Right lobe of liver (tissue), 4 donors: ENCODE measurements around the gene ATCAY.

Experiments
- CTCF ChIP-seq, 4 donors: fragments of 200-600 bp in 3 of 4; fragments of 450-650 bp in 1 of 4; IDR thresholded peaks; one replicate each; pipeline versions ENCODE4 v1.5.1 to v1.8.0; 2016 to 2022; ENCODE audit warnings: antibody characterized with exemption in 4 of 4, mild to moderate bottlenecking in 2 of 4
- POLR2A ChIP-seq: fragments of 450-650 bp; IDR thresholded peaks from one replicate; pipeline ENCODE4 v1.6.1; 2017; ENCODE audit warnings: antibody characterized with exemption, mild to moderate bottlenecking
- donor health status: DM: no; HTN: no; CAD: no.
- donor health status: DM: no; HTN: no; CAD: no.
- donor health status: DM: no; HTN: yes; CAD: no.

- TF ChIP-seq CTCF (IDR thresholded peaks at IDR 0.05) (no peak), POLR2A (no peak)
Measured at GRCh38 chr19:3862826-3863500, 17.5 kb upstream of the ATCAY start.
